Neutrophil (primary cell): Measurements from ENCODE around the gene PWP2.
"Not testable (repeated sequence)": the region's sequence is repeated elsewhere in the genome, so short reads cannot be mapped to it uniquely, and the experiment has no call there.

Experiments used
- H3K27ac ChIP-seq: fragments of 200-600 bp; sonication (generic); 2 replicates; pipeline ENCODE4 v1.5.1; 2016; ENCODE audit warnings: mild to moderate bottlenecking, moderate library complexity
- H3K27me3 ChIP-seq: fragments of 200-600 bp; sonication (generic); 2 replicates; pipeline ENCODE4 v1.6.0; 2016; ENCODE audit warnings: mild to moderate bottlenecking
- H3K36me3 ChIP-seq: fragments of 200-600 bp; sonication (generic); 2 replicates; pipeline ENCODE4 v1.5.1; 2017
- H3K4me1 ChIP-seq, 2 experiments: fragments of 200-600 bp in 1 of 2; sonication (generic) in 1 of 2; 1 replicate in 1 of 2; 2 replicates in 1 of 2; pipeline versions ENCODE4 v1.5.1 to v1.6.1; 2013 to 2016; ENCODE audit warnings: low read depth in 1 of 2, low read length in 1 of 2, mild to moderate bottlenecking in 1 of 2, moderate library complexity in 1 of 2; ENCODE audit not compliant: control insufficient read depth in 1 of 2, insufficient read depth in 1 of 2
- H3K4me3 ChIP-seq, 2 experiments: fragments of 200-600 bp in 1 of 2; sonication (generic) in 1 of 2; 1 replicate in 1 of 2; 2 replicates in 1 of 2; pipeline ENCODE4 v1.5.1; 2013 to 2016; ENCODE audit warnings: low read depth in 1 of 2, low read length in 1 of 2, mild to moderate bottlenecking in 1 of 2, moderate library complexity in 1 of 2
- H3K9me3 ChIP-seq: fragments of 200-600 bp; sonication (generic); 2 replicates; pipeline ENCODE4 v1.5.1; 2016
- CTCF ChIP-seq: fragments of 200-600 bp; sonication (generic); IDR thresholded peaks from 2 replicates; pipeline ENCODE4 v1.5.1; 2016; ENCODE audit warnings: antibody characterized with exemption

Gene PWP2

GRCh38 chr21:44107026-44107501 is at the start of gene PWP2:
PWP2 (plus strand) TSS chr21:44107399; CDS start chr21:44107417, 18 bp downstream.
- H3K4me1 ChIP-seq, H3K27me3 ChIP-seq, H3K27ac ChIP-seq, H3K9me3 ChIP-seq, H3K36me3 ChIP-seq: not testable (repeated sequence)
- H3K4me3 ChIP-seq = peak within 1 kb of the TSS in 1 of 2 experiments; percentile 40

GRCh38 chr21:44057960-44058651 is 49.1 kb upstream of the PWP2 start:
- Histone ChIP-seq H3K9me3 (no peaks in the 10 kb centered on the region), H3K27ac (no peak overlapping the region), H3K27me3 (no peaks in the 10 kb centered on the region), H3K4me3 (no peak overlapping the region), H3K36me3 (peaks cover 93% of the 10 kb centered on the region), H3K4me1 (no peaks in the 10 kb centered on the region)
- no peak for TF ChIP-seq CTCF

- Histone ChIP-seq H3K9me3 (no peaks in the 10 kb centered on the region), H3K36me3 (peaks cover 94% of the 10 kb centered on the region), H3K27ac (no peak overlapping the region), H3K4me1 (no peaks in the 10 kb centered on the region), H3K27me3 (no peaks in the 10 kb centered on the region), H3K4me3 (no peak overlapping the region)
- TF ChIP-seq CTCF = no peak
These were observed 48.6 kb upstream of the PWP2 start for GRCh38 chr21:44058652-44058964.

- H3K4me3 ChIP-seq = no peak overlapping the region
These were observed 48.2 kb upstream of the PWP2 start for GRCh38 chr21:44058981-44059380.

GRCh38 chr21:44059710-44060109 is 47.5 kb upstream of the PWP2 start:
- no peaks in the 10 kb centered on the region for H3K27me3 ChIP-seq
- H3K27ac ChIP-seq = no peak overlapping the region
- H3K9me3 ChIP-seq = no peaks in the 10 kb centered on the region
- peaks cover 99% of the 10 kb centered on the region for H3K36me3 ChIP-seq
- TF ChIP-seq CTCF = no peak
- H3K4me3 ChIP-seq = no peak overlapping the region
- H3K4me1 ChIP-seq = no peaks in the 10 kb centered on the region

More at GRCh38 chr21:44058981-44059380, 48.2 kb upstream of the PWP2 start:
- no peak for TF ChIP-seq CTCF
- Histone ChIP-seq H3K36me3 (peaks cover 97% of the 10 kb centered on the region), H3K27me3 (no peaks in the 10 kb centered on the region), H3K9me3 (no peaks in the 10 kb centered on the region), H3K4me1 (no peaks in the 10 kb centered on the region), H3K27ac (no peak overlapping the region)

GRCh38 chr21:44062380-44062779 is 44.8 kb upstream of the PWP2 start:
- Histone ChIP-seq H3K9me3 (no peaks in the 10 kb centered on the region), H3K27ac (no peak overlapping the region), H3K36me3 (peaks cover 94% of the 10 kb centered on the region), H3K4me3 (no peak overlapping the region), H3K27me3 (no peaks in the 10 kb centered on the region), H3K4me1 (peaks cover 0 to 8% of the 10 kb centered on the region in 2 experiments)
- TF ChIP-seq CTCF = no peak
